Stomach (tissue), 4 donors: ENCODE data around the gene RXRA.

Source experiments
- POLR2A ChIP-seq, 4 donors: fragments of 450-650 bp; IDR thresholded peaks; one replicate each; pipeline ENCODE4 v1.6.1; 2016; ENCODE audit warnings: antibody characterized with exemption in 4 of 4, control low read depth in 2 of 4, mild to moderate bottlenecking in 1 of 4, moderate library complexity in 1 of 4
- TF ChIP-seq, protein P1 (sequence below), 7 experiments: fragments of 450-650 bp in 4 of 7; fragments of 200-600 bp in 3 of 7; sonication (generic) in 3 of 7; IDR thresholded peaks; one replicate each; pipeline ENCODE4 v1.5.1; 2016 to 2019; ENCODE audit warnings: antibody characterized with exemption in 7 of 7, control low read depth in 2 of 7, mild to moderate bottlenecking in 1 of 7

DNA sequence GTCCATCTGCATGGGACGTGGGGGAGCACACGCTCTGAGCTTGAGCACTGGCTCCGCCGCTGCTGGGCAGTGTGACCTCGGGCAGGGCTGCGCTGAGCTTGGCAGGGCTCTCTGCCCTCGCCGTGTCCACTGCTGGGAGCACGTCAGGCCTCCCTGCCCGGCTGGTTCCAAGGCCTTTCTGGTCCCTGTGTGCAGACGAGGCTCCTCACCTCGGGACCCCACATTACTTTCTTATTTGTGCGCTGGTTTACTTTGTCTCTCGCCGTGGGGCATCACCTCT lies 43.9 kb downstream of the RXRA start:
- TF ChIP-seq, protein P1, sequence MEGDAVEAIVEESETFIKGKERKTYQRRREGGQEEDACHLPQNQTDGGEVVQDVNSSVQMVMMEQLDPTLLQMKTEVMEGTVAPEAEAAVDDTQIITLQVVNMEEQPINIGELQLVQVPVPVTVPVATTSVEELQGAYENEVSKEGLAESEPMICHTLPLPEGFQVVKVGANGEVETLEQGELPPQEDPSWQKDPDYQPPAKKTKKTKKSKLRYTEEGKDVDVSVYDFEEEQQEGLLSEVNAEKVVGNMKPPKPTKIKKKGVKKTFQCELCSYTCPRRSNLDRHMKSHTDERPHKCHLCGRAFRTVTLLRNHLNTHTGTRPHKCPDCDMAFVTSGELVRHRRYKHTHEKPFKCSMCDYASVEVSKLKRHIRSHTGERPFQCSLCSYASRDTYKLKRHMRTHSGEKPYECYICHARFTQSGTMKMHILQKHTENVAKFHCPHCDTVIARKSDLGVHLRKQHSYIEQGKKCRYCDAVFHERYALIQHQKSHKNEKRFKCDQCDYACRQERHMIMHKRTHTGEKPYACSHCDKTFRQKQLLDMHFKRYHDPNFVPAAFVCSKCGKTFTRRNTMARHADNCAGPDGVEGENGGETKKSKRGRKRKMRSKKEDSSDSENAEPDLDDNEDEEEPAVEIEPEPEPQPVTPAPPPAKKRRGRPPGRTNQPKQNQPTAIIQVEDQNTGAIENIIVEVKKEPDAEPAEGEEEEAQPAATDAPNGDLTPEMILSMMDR (IDR thresholded peaks at IDR 0.05), result no peak
- no peak for TF ChIP-seq POLR2A (IDR thresholded peaks at IDR 0.05)
